ENCODE results near the gene SRD5A3. TPM values are rescaled to one million over a fixed set of nuclear protein-coding genes. Genes with fewer than 3 reads are reported as not detected.

Gene SRD5A3
- total and polyA plus RNA-seq, 2 donors (not counting 3 experiments of a cell fraction or from before 2014, with no cell fraction given), result 23.6 to 24.3 TPM

DNA sequence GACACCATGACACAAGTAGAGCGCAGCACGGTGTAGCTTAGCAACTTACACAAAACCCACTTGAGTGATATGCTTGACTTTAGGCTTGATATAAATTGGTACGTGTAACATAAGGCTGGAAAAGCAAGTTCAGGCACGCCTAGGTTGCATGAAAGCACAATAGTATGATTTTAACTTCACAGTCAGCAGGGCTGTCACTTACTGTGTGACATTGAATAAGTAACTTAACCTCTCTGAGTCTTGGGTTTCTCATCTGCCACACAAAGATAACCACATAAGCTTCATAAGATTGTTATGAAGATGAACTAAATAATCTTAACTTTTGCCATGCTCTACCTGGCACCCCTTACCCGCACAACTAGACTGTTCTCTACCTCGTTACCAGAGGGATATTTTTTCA is 9.5 kb downstream of the SRD5A3 start:
- no peak overlapping the region for H3K9ac ChIP-seq (replicated peaks; ENCODE audit: extremely low read depth, insufficient read depth, low read length)
- no peaks in the 10 kb centered on the region for H3K9me1 ChIP-seq (replicated peaks; ENCODE audit: control insufficient read depth, extremely low read depth, insufficient read depth, low read length)
- H3K27ac ChIP-seq (ENCODE audit: insufficient read depth, low read depth, low read length), result no peak overlapping the region
- peaks cover 19% of the 10 kb centered on the region for H3K4me1 ChIP-seq (ENCODE audit: control insufficient read depth, extremely low read depth, insufficient read depth, low read length)
- dilution Hi-C loops (cut with MboI; ENCODE audit: extremely low pct_ligation_motif_present, low sequenced_read_pairs) (no loop called here), intact Hi-C loops (cut with micrococcal nuclease) (no loop called here)
- H3K9me3 ChIP-seq (replicated peaks; ENCODE audit: control insufficient read depth, insufficient read depth, low read length), result no peaks in the 10 kb centered on the region
- TF ChIP-seq POLR2AphosphoS5 (IDR thresholded peaks at IDR 0.05; ENCODE audit: insufficient read depth, low read depth, low read length) (no peak), JUN (IDR thresholded peaks at IDR 0.05; ENCODE audit: borderline replicate concordance, insufficient read depth, insufficient read length, low read depth) (no peak), POLR2A (IDR thresholded peaks at IDR 0.05; ENCODE audit: low read depth, low read length) (no peak), MYC (IDR thresholded peaks at IDR 0.05; ENCODE audit: low read depth, low read length) (no peak), CTCF (IDR thresholded peaks at IDR 0.05; ENCODE audit: extremely low read depth in 1 of 2, insufficient read depth in 1 of 2, low read depth in 1 of 2, low read length in 2 of 2) (no peak), GATA2 (IDR thresholded peaks at IDR 0.05; ENCODE audit: insufficient read depth, insufficient read length, low read depth, low read length) (no peak), FOS (IDR thresholded peaks at IDR 0.05; ENCODE audit: borderline replicate concordance, insufficient read depth, low read length) (no peak)
- DNase-seq (ENCODE audit: low read depth, low spot score), result no peak
- H3K27me3 ChIP-seq (ENCODE audit: control insufficient read depth in 2 of 2, insufficient read depth in 2 of 2, low read length in 2 of 2), result no peaks in the 10 kb centered on the region
- H3K4me3 ChIP-seq (replicated peaks in 1 of 3; ENCODE audit: insufficient read depth in 1 of 3, low read depth in 1 of 3, low read length in 3 of 3), result no peak overlapping the region
- no peaks in the 10 kb centered on the region for H4K20me1 ChIP-seq (replicated peaks; ENCODE audit: control insufficient read depth, extremely low read depth, insufficient read depth, low read length)
- FAIRE-seq, result no peak
- H3K79me2 ChIP-seq (ENCODE audit: control insufficient read depth, insufficient read depth, low read length), result no peaks in the 10 kb centered on the region
- CTCF ChIA-PET, result interaction anchor here (2.0 to 3.5 kb wide), 2 partner anchors 10 to 199 kb away, joined by 5 to 12 read pairs; partner anchors contain the start of gene SRD5A3
- H3K36me3 ChIP-seq (ENCODE audit: control insufficient read depth in 2 of 2, extremely low read depth in 1 of 2, insufficient read depth in 2 of 2, low read length in 2 of 2), result no peaks in the 10 kb centered on the region
- POLR2A ChIA-PET, result no interaction called here
- H2AFZ ChIP-seq (ENCODE audit: low read depth, low read length), result no peak overlapping the region
- H3K4me2 ChIP-seq (ENCODE audit: insufficient read depth, low read length), result no peak overlapping the region
- no TSS peak for BruUV-seq (replicated peaks)
